Tibial artery (tissue), 4 donors: ENCODE data around the gene CHID1.

Experiments
- DNase-seq, 2 donors: peaks; one replicate each; pipeline ENCODE4 v3.0.0-alpha.2; 2019
- H3K27ac ChIP-seq, 2 donors: fragments of 200-600 bp; sonication (generic) in 1 of 2; 1 replicate in 1 of 2; 2 replicates in 1 of 2; pipeline ENCODE4 v1.5.1; 2018 to 2019; ENCODE audit warnings: mild to moderate bottlenecking in 1 of 2
- H3K27me3 ChIP-seq, 2 donors: fragments of 200-600 bp; sonication (generic) in 1 of 2; one replicate each; pipeline versions ENCODE4 v1.5.1 to v1.6.0; 2016 to 2019
- H3K36me3 ChIP-seq, 3 donors: fragments of 200-600 bp; sonication (generic) in 2 of 3; one replicate each; pipeline ENCODE4 v1.5.1; 2016 to 2019; ENCODE audit warnings: mild to moderate bottlenecking in 2 of 3
- H3K4me1 ChIP-seq, 4 donors: fragments of 200-600 bp; sonication (generic) in 2 of 4; 1 replicate in 3 of 4; 2 replicates in 1 of 4; pipeline ENCODE4 v1.5.1; 2016 to 2019
- H3K4me3 ChIP-seq, 2 donors: fragments of 200-600 bp; sonication (generic) in 1 of 2; 1 replicate in 1 of 2; 2 replicates in 1 of 2; pipeline ENCODE4 v1.5.1; 2018 to 2019; ENCODE audit warnings: mild to moderate bottlenecking in 2 of 2
- H3K9me3 ChIP-seq, 3 donors: fragments of 200-600 bp; sonication (generic) in 1 of 3; one replicate each; pipeline ENCODE4 v1.5.1; 2016 to 2019
- intact Hi-C: fragments of 100-400 bp; cut with DNase I; formaldehyde crosslinking; loops from one replicate; pipeline ENCODE4 v1.15.0; 2023; ENCODE audit warnings: low total_unique reads
- TF ChIP-seq, protein P1 (sequence below), 2 experiments: fragments of 200-600 bp in 1 of 2; fragments of 450-650 bp in 1 of 2; IDR thresholded peaks; one replicate each; pipeline ENCODE4 v1.5.1; 2017 to 2019; ENCODE audit warnings: antibody characterized with exemption in 2 of 2, mild to moderate bottlenecking in 1 of 2, moderate library complexity in 1 of 2

Gene CHID1

DNA sequence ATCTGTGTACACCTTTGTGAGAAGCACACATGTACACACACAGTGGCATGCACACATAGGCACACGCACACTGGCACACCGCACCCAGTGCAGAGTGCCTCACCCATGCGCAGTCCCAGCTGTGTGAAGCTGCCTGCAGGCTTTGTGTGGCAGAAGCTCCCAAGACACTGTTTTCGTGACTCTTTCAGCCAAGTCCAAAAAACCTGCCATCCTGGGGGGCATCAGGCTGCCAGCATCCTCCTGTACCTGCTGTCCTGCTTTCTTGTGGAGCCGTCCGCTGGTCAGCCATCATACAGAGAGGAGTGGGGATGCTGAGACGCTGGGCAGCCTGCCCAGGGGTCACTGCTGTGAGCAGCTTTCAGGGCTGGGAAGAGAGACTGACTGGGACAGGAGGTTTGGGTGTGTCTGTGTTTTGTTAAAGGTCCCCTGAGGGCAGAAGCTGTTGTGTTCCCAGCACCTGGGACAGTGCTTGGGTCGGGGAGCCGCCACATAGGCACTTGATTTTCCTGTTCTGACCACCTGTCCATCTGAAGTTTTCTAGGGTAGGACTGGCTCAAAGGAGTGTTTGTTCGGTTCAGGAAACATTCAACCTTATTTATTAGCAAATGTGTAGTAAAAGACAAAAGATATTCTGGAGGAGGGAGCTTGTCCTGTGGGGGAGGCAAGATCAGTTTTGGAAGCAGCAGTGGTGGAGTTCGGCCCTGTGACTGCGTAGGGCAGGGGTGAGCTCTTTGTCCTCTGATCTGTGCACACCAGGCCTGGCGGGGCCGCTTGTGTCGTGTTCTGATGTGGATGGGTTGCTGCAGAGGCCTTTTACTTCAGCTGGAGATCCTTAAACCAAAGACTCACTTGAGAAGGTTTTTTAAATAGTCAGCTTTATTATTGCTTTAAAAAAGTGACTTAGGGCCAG, 44.8 kb upstream of the CHID1 start:
- no peak overlapping the region for H3K27ac ChIP-seq
- H3K4me1 ChIP-seq = peaks cover 0 to 19% (median 0%) of the 10 kb centered on the region in 4 donors
- no peaks in the 10 kb centered on the region for H3K27me3 ChIP-seq
- H3K9me3 ChIP-seq = no peaks in the 10 kb centered on the region
- DNase-seq = no peak
- H3K4me3 ChIP-seq = no peak overlapping the region
- peaks cover 6 to 19% (median 18%) of the 10 kb centered on the region in 3 donors for H3K36me3 ChIP-seq
- intact Hi-C loops = no loop called here
- TF ChIP-seq, protein P1, sequence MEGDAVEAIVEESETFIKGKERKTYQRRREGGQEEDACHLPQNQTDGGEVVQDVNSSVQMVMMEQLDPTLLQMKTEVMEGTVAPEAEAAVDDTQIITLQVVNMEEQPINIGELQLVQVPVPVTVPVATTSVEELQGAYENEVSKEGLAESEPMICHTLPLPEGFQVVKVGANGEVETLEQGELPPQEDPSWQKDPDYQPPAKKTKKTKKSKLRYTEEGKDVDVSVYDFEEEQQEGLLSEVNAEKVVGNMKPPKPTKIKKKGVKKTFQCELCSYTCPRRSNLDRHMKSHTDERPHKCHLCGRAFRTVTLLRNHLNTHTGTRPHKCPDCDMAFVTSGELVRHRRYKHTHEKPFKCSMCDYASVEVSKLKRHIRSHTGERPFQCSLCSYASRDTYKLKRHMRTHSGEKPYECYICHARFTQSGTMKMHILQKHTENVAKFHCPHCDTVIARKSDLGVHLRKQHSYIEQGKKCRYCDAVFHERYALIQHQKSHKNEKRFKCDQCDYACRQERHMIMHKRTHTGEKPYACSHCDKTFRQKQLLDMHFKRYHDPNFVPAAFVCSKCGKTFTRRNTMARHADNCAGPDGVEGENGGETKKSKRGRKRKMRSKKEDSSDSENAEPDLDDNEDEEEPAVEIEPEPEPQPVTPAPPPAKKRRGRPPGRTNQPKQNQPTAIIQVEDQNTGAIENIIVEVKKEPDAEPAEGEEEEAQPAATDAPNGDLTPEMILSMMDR (IDR thresholded peaks at IDR 0.05) = no peak

DNA sequence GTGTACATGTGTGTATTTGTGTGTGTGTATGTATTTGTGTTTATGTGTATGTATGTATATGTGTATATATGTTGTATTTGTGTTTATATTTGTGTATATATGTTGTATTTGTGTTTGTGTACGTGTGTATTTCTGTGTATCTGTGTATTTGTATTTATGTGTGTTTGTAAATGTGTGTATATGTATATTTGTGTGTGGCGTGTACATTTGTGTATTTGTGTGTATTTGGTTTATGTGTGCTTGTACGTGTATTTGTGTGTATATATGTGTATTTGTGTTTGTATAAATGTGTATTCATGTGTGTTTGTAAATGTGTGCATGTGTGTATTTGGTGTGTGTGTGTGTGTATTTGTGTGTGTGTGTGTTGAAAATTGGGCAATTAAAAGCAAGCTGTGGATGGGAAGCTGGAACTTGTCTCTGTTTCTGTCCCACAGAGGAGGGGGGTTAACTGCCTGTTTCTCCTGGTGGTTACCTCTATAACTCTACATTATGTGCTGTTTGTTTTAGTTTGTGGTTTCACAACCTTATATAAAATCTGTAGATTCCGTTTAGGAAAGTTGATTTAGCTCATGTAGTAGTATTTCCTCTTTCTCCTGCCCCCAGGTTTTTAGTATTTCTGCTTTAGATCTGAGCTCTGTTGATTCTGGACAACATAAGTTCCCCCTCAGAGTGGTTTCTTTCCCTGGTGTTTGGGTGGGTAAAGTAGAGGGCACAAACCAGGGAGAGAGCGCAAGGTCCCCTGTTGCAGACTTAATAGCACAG, 44.0 kb upstream of the CHID1 start:
- peaks cover 0 to 4% (median 0%) of the 10 kb centered on the region in 3 donors for H3K9me3 ChIP-seq
- H3K27ac ChIP-seq = no peak overlapping the region
- peaks cover 0 to 19% (median 0%) of the 10 kb centered on the region in 4 donors for H3K4me1 ChIP-seq
- H3K27me3 ChIP-seq = no peaks in the 10 kb centered on the region
- DNase-seq = no peak
- intact Hi-C loops = no loop called here
- TF ChIP-seq, protein P1 (IDR thresholded peaks at IDR 0.05) = no peak
- H3K36me3 ChIP-seq = peaks cover 0 to 12% (median 11%) of the 10 kb centered on the region in 3 donors
- H3K4me3 ChIP-seq = no peak overlapping the region

DNA sequence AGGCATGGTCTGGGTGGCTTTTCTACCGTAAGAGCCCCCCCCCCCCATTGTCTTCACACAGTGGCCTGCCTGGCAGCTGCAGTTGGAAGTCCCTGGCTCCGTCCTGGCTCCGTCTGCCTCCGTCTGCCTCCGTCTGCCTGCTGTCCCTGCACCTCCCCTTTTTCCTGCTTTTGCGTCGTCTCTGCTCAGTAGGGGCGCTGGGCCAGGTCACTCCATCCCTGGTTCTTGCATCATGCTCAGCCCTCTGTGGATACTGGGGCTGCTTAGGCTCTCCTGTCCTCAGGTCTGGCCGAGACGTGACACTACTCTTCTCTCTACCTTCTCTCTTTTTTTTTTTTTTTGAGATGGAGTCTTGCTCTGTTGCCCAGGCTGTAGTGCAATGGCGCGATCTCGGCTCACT, 42.9 kb upstream of the CHID1 start:
- no peak overlapping the region for H3K27ac ChIP-seq
- DNase-seq = no peak
- H3K4me1 ChIP-seq = peaks cover 0 to 19% (median 0%) of the 10 kb centered on the region in 4 donors
- intact Hi-C loops = no loop called here
- no peaks in the 10 kb centered on the region for H3K27me3 ChIP-seq
- H3K4me3 ChIP-seq = no peak overlapping the region
- peaks cover 0 to 12% (median 0%) of the 10 kb centered on the region in 3 donors for H3K9me3 ChIP-seq
- peaks cover 0 to 20% (median 17%) of the 10 kb centered on the region in 3 donors for H3K36me3 ChIP-seq
- TF ChIP-seq, protein P1 (IDR thresholded peaks at IDR 0.05) = no peak

DNA sequence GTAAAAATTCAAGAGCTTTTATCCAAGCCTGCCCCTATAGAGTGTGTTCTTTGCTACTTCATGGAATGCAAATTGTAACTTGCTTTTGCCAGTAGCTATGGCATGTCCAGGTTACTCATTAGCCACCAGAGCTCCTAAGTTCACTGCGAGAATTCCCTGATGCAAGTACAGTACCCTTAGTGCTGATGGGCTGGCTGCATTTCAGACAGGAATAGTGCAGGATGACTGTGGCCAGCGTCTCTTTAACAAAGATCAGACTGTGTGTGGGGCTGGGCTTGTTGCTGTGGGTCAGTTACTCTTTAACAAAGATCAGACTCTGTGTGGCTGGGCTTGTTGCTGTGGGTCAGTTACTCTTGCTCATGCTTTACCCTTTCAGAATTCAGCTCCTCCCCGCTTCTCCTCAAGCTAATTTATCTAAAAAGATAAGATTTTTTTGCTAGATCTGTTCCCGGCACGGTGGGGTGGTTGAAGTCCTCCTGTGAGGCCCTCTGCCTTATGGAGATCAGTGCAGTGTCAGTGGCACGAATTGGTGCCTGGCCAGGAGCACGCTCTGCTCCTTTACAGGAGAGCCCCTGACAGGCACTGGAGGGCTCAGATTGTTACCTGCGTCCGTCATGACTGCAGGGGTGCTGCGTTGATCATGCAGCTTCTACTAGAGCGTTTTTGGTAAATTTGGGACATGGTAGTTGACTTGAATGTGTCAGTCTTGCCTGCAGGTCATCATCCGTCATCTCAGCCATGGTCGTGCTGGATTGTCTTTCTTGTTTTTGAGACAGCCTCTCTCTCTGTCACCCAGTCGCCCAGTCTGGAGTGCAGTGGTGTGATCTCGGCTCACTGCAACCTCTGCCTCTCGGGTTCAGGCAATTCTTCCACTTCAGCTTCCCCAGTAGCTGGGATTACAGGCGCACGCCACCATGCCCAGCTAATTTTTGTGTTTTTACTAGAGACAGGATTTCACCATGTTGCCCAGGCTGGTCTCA, 42.1 kb upstream of the CHID1 start:
- no peak overlapping the region for H3K4me3 ChIP-seq
- DNase-seq = no peak
- TF ChIP-seq, protein P1 (IDR thresholded peaks at IDR 0.05) = no peak
- peaks cover 0 to 19% (median 0%) of the 10 kb centered on the region in 4 donors for H3K4me1 ChIP-seq
- H3K27ac ChIP-seq = no peak overlapping the region
- peaks cover 0 to 12% (median 0%) of the 10 kb centered on the region in 3 donors for H3K9me3 ChIP-seq
- intact Hi-C loops = no loop called here
- no peaks in the 10 kb centered on the region for H3K27me3 ChIP-seq
- peaks cover 0 to 19% (median 15%) of the 10 kb centered on the region in 3 donors for H3K36me3 ChIP-seq

DNA sequence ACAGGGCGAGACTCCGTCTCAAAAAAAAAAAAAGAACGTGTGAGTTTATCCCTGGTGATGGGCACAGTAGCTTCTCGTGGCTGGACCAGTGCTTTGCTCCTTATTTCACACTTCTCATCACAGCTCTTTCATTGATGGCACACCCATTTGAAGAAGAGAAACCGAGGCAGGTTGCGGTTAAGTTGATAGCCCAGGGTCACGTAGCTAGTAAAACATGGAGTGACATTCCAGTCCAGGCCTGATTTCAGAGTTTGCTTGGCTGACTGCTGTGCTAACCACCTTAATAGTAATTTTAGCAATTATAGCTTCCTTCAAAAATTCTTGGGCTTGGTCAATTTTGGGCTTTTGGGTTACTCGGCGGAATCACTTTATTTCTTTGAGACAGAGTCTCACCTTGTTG, 40.9 kb upstream of the CHID1 start:
- Histone ChIP-seq H3K27ac (no peak overlapping the region), H3K4me1 (peaks cover 0 to 14% (median 0%) of the 10 kb centered on the region in 4 donors), H3K9me3 (peaks cover 0 to 12% (median 0%) of the 10 kb centered on the region in 3 donors), H3K36me3 (peaks cover 0 to 18% (median 15%) of the 10 kb centered on the region in 3 donors), H3K27me3 (no peaks in the 10 kb centered on the region), H3K4me3 (no peak overlapping the region)
- no peak for DNase-seq
- intact Hi-C loops = no loop called here
- TF ChIP-seq, protein P1 (IDR thresholded peaks at IDR 0.05) = no peak
